IPS DF 19.7 (cell line): ENCODE measurements around the gene SEC22C.
A peak's percentile ranks its signal among the peaks of the same experiment; 100 is the strongest.

Experiments used
- DNase-seq: peaks from one replicate; pipeline ENCODE4 v3.0.0-alpha.2; 2013; ENCODE audit warnings: low read depth, low spot score

SEC22C gene

GRCh38 chr3:42513121-42513520 is 68.6 kb downstream of the SEC22C start:
- no peak for DNase-seq

GRCh38 chr3:42511736-42512135 is 70.0 kb downstream of the SEC22C start:
- no peak for DNase-seq

DNA sequence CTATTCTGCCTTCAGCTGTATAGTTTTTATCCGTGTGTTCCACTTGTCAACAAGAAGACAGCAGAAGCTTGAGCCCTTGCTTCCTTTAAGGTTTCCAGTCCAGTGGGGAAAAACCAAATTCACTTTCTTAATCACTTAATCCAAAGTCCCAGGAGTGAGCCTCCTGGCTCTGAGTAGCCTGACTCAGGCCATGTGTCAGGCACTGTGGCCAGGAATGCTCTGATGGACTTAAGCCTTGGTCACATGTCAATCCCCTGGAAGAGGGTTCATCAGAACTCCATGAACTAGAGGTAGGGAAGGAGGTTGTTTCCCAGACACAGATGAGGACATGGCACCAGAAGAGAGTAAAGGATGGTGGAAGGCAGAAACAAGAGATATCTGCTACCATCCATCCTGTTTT is 70.6 kb downstream of the SEC22C start:
- no peak for DNase-seq

DNA sequence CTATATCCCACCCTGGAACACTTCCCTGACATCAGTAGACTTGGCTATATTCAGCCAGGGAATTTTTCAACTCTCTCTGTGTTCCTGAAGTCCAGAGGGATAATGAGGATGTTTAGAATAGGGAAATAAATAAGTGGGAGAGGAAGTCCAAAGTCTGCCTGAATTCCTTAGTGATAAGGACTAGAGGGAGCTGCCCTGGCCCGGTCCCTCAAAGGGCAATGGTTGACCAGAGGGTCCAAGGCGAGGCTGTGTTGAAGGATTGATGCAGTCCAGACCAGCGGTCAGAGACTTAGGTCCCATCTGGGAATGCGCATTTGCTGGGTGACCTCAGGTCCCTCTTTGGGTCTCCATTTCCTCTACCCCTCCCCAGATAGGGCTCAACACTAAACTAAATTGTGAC is 71.4 kb downstream of the SEC22C start:
- DNase-seq, result no peak

GRCh38 chr3:42509111-42509510 is 72.7 kb downstream of the SEC22C start:
- DNase-seq, result no peak

- no peak for DNase-seq
Measured at GRCh38 chr3:42508562-42508961, 73.2 kb downstream of the SEC22C start.

- no peak for DNase-seq
Measured at GRCh38 chr3:42507761-42508335, 73.9 kb downstream of the SEC22C start.

DNA sequence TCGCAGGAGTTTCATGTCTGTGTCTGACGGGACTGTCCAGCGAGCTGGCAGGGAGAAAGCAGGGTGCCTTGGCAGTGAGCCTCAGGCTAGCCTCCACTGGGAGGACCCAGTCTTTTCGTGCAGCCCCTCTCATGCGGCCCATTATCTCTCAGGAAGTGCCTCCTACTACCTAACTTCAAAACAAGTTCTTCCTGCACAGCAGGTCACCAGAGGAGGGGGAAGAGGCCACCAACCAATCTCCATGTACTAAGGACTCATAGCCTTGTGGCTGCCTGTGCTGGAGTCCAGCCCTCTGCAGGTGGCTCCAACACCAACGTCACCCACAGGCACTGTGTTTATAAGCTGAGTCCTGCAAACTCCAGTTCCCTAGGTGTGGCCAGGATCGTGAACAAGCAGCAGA is 74.5 kb downstream of the SEC22C start:
- no peak for DNase-seq

GRCh38 chr3:42505849-42506410 is 75.8 kb downstream of the SEC22C start:
- no peak for DNase-seq

GRCh38 chr3:42505128-42505848 is 76.5 kb downstream of the SEC22C start:
- DNase-seq, result no peak

DNA sequence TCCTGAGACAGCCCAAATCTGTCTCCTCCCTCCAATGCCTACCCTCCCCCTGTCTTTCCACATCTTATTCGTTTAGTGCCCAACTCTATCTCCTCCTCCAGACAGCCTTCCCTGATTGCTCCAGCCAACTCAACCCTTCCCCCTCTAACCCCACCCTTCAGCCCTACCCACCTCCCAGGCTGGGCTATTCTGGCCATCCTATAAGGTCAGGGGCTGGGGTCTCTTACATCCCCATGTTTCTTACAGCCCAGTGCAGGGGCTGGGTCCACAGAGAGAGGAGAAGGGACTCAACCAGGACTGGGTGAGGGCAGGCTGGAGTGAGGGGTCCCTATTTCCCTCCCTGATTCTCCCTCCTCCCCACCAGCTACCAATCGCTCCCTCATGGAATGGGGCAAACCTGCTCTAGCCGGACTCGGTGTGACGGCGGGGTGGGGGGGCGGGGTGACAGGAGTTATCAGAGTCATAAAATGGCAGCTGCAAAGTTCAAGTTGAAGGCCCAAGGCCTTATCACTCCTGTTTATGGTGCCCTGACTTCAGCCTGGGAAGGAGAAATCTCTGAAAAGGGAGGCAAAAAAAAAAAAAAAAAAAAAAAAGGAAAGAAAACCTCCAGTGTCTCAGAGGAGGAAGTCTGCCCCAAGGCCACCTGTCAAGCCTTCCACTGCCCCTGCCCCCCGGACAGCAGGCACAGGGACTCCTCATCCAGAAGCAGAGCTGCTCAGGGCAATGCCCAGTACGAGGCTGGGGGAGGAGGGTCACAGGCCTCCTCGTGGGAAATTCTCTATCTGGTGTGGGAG is 77.2 kb downstream of the SEC22C start:
- DNase-seq, result no peak

- DNase-seq, result no peak
Measured at GRCh38 chr3:42503957-42504333, 77.8 kb downstream of the SEC22C start.

DNA sequence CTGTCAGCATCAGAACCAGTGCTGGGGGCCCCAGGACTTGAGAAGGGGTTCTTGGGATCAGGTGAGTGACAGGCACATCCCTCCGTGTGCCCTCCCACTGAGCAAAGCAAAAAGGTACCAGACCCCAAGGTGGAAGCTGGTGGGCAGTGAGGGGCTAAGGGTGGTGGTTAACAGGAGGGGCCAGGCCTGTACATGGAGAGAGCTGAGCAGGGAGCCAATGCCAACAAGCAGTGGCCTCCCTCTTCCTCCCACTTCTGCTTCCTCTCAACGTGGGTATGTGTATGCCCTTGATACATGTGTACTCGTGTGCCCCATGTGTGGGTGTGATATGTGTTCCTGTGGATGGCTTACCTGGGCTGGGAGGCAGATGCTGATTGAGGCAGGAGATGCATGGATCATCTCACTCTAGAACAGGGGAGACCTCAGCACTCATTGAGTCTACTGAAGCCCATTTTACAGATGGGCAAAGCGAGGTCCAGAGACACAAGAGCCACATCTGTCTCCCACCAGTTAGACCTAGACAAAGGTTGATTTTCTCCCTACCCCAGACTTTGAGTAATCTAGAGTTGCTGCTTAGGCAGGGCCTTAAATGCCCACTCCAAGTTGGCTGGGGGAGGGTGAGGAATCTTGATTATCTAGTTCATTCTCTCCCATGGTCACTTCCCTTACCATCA is 78.4 kb downstream of the SEC22C start:
- DNase-seq, result no peak

- peak; percentile 67 for DNase-seq
Measured at GRCh38 chr3:42502429-42503250, 79.1 kb downstream of the SEC22C start, which contains the start of gene VIPR1. VIPR1 (plus strand) TSS chr3:42502643; CDS start chr3:42502736, 93 bp downstream.

GRCh38 chr3:42501681-42502428 is 79.9 kb downstream of the SEC22C start:
- no peak for DNase-seq

- DNase-seq, result no peak
Measured at GRCh38 chr3:42501321-42501680, 80.5 kb downstream of the SEC22C start.

GRCh38 chr3:42500909-42501308 is 80.9 kb downstream of the SEC22C start:
- no peak for DNase-seq

GRCh38 chr3:42500091-42500490 is 81.7 kb downstream of the SEC22C start:
- no peak for DNase-seq

DNA sequence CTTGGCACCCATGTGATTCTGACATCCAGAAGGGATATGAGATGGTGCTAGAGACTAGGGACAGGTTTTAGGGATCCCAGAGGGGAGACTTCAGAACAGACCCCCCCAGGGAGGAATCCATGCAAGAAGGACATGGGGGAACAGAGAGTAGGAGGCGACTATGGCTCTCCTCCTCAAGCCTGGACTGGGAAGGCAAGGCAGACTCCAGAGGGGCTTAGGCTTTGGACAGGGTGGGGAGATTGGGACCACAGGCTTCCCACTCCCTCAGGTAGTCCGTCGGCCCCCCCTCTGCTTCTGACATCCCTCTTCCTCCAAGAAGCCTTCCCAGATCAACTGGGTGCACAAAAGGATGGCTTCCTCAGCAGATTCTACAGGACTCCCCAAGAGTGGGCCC is 82.3 kb downstream of the SEC22C start:
- no peak for DNase-seq

DNA sequence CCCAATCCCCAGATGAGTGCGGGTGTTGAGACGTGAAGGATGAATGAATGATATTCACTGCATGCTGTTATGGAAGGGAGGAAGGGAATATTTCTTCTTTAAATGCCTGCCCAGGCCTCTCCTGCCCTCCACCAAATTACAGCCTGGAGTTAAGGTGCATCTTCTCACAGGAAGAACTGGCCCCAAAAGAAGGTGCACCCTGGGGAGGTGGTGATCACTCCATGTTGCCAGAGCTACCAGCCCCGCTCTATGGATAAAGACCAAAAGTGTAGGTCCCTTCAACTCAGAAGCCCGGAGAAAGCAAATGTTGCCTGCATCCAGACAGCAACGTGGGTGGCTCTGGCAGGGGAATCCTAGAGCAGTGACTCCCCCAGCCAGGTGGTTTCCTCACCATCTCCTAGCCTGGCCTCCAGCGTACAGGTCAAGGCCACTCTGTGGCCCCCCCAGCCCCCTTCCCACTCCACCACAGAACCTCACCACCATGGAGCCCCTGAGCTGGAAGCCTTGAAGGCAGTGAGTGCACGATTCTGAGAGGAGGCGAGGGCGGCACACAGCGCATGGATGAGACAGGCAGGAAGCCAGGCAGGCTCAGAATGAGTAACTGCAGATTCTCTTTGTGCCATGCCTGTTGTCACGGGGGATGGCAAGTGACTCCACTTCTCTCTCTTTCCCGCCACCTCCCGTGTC is 82.8 kb downstream of the SEC22C start:
- DNase-seq, result no peak
